Panc1 (cell line): ENCODE data around the gene SLC10A7. TPM values are rescaled to one million over a fixed set of nuclear protein-coding genes. Genes with fewer than 3 reads are reported as not detected.

ENCODE experiments used
- ATAC-seq: fragments of 200-7000 bp; cut with Tn5 transposase; 2 replicates; pipeline ENCODE4 v1.9.1; 2020; ENCODE audit warnings: mild to moderate bottlenecking, moderate library complexity
- BruUV-seq: library from RNA; stranded (reverse); fragments of 400-500 nt; replicated peaks from 2 replicates; lab custom pipeline; 2021; lab: Mats Ljungman, UMichigan
- CTCF ChIA-PET: fragments of 300-600 bp; sonication (Branson Sonifier 250); formaldehyde crosslinking; loops from one replicate; lab custom pipeline; 2022; ENCODE audit warnings: antibody characterized with exemption; lab: Charles Lee
- POLR2A ChIA-PET: fragments of 300-600 bp; sonication (Branson Sonifier 250); formaldehyde crosslinking; loops from one replicate; lab custom pipeline; 2022; ENCODE audit warnings: antibody characterized with exemption; lab: Charles Lee
- DNase-seq: peaks from one replicate; pipeline ENCODE4 v3.0.0-alpha.2; 2010; ENCODE audit warnings: low read depth, low spot score
- H3K27ac ChIP-seq: 2 replicates; pipeline ENCODE4 v1.5.1; 2011; ENCODE audit warnings: mild to moderate bottlenecking, low read length, inconsistent platforms
- H3K27me3 ChIP-seq: fragments of 200-500 bp; sonication (Bioruptor generic); 2 replicates; pipeline ENCODE4 v1.6.0; 2014; ENCODE audit warnings: low read length, inconsistent platforms; ENCODE audit not compliant: control insufficient read depth, insufficient read depth
- H3K36me3 ChIP-seq: fragments of 200-500 bp; sonication (Bioruptor generic); 2 replicates; pipeline ENCODE4 v1.5.1; 2014; ENCODE audit warnings: inconsistent platforms, mild to moderate bottlenecking, low read length, moderate library complexity; ENCODE audit not compliant: control insufficient read depth, insufficient read depth
- H3K4me1 ChIP-seq: 2 replicates; pipeline ENCODE4 v1.5.1; 2011; ENCODE audit warnings: inconsistent platforms, mild to moderate bottlenecking, low read length, moderate library complexity; ENCODE audit not compliant: control insufficient read depth, insufficient read depth
- H3K4me3 ChIP-seq, 2 experiments: 2 replicates each; pipeline ENCODE4 v1.5.1; 2011 to 2012; ENCODE audit warnings: low read depth in 2 of 2, low read length in 2 of 2, mild to moderate bottlenecking in 2 of 2, inconsistent platforms in 1 of 2, moderate library complexity in 1 of 2
- H3K9me3 ChIP-seq: fragments of 200-500 bp; sonication (Bioruptor generic); 2 replicates; pipeline ENCODE4 v1.5.1; 2014; ENCODE audit warnings: low read depth, mild to moderate bottlenecking, inconsistent platforms, low read length, moderate library complexity; ENCODE audit not compliant: control insufficient read depth, insufficient read depth
- POLR2AphosphoS5 ChIP-seq: IDR thresholded peaks from 2 replicates; pipeline ENCODE4 v1.6.1; 2012; ENCODE audit warnings: mild to moderate bottlenecking, low read depth, low read length, moderate library complexity
- SIN3A ChIP-seq: IDR thresholded peaks from 2 replicates; pipeline ENCODE4 v1.6.1; 2012; ENCODE audit warnings: low read depth, mild to moderate bottlenecking, low read length, moderate library complexity, borderline replicate concordance; ENCODE audit not compliant: insufficient read depth
- TCF7L2 ChIP-seq: IDR thresholded peaks from 2 replicates; pipeline ENCODE4 v1.6.1; 2011; ENCODE audit warnings: mild to moderate bottlenecking, low read depth, low read length, inconsistent platforms
- in situ Hi-C: cut with HindIII; loops from 2 replicates; pipeline ENCODE4 v1.10.0; 2016; ENCODE audit warnings: low sequenced_read_pairs, low pct_unique_long_range_greater_than_20kb
- intact Hi-C: fragments of 100-400 bp; cut with micrococcal nuclease; formaldehyde crosslinking; loops from one replicate; pipeline ENCODE4 v1.10.0; 2022; ENCODE audit not compliant: unreplicated experiment
- total RNA-seq: library from RNA; stranded (reverse); gene quantifications from one replicate; pipeline ENCODE4 v1.2.1, GENCODE V29; 2021; ENCODE audit not compliant: unreplicated experiment
- TF ChIP-seq, protein P1 (sequence below): fragments of 450-650 bp; IDR thresholded peaks from 2 replicates; pipeline ENCODE4 v1.5.1; 2017; ENCODE audit warnings: mild to moderate bottlenecking
- TF ChIP-seq, protein P2 (sequence below), 2 experiments: IDR thresholded peaks; 2 replicates each; pipeline ENCODE4 v1.6.1; 2011 to 2012; ENCODE audit warnings: low read depth in 2 of 2, control low read depth in 1 of 2, low read length in 1 of 2, mild to moderate bottlenecking in 1 of 2, moderate library complexity in 1 of 2; ENCODE audit not compliant: insufficient read depth in 1 of 2

Gene SLC10A7
- total RNA-seq, 1 experiment from 2014 or later = 1.5 TPM

DNA sequence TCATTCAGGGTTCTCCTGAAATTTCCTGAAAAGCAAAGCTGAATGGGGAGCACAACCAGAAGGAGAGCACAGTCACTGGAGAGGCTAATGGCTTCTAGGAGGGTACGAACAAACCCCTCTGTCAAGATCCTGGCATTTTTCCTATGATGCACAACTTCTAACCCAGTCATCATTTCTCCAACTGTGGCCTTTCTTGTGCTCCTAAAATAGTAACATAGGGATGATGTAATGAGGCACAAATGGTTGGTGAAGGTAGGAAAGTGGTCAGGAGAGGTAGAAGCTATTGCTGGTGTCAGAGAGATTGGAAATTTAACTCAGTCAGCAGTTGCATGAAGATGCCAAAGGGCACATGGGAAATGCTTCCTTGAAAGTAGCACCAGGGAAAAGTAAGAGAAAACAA, 52.7 kb downstream of the SLC10A7 start:
- no peaks in the 10 kb centered on the region for H3K4me1 ChIP-seq
- DNase-seq (no peak), ATAC-seq (no peak)
- BruUV-seq = no TSS peak
- no peak overlapping the region for H3K4me3 ChIP-seq
- POLR2A ChIA-PET = no interaction called here
- H3K27ac ChIP-seq = no peak overlapping the region
- in situ Hi-C loops = no loop called here
- H3K27me3 ChIP-seq = no peaks in the 10 kb centered on the region
- no peaks in the 10 kb centered on the region for H3K36me3 ChIP-seq
- intact Hi-C loops = no loop called here
- no peaks in the 10 kb centered on the region for H3K9me3 ChIP-seq
- CTCF ChIA-PET = no interaction called here
- TF ChIP-seq, protein P1, sequence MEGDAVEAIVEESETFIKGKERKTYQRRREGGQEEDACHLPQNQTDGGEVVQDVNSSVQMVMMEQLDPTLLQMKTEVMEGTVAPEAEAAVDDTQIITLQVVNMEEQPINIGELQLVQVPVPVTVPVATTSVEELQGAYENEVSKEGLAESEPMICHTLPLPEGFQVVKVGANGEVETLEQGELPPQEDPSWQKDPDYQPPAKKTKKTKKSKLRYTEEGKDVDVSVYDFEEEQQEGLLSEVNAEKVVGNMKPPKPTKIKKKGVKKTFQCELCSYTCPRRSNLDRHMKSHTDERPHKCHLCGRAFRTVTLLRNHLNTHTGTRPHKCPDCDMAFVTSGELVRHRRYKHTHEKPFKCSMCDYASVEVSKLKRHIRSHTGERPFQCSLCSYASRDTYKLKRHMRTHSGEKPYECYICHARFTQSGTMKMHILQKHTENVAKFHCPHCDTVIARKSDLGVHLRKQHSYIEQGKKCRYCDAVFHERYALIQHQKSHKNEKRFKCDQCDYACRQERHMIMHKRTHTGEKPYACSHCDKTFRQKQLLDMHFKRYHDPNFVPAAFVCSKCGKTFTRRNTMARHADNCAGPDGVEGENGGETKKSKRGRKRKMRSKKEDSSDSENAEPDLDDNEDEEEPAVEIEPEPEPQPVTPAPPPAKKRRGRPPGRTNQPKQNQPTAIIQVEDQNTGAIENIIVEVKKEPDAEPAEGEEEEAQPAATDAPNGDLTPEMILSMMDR = no peak
- TF ChIP-seq SIN3A (no peak), POLR2AphosphoS5 (no peak), TCF7L2 (no peak)
- TF ChIP-seq, protein P2, sequence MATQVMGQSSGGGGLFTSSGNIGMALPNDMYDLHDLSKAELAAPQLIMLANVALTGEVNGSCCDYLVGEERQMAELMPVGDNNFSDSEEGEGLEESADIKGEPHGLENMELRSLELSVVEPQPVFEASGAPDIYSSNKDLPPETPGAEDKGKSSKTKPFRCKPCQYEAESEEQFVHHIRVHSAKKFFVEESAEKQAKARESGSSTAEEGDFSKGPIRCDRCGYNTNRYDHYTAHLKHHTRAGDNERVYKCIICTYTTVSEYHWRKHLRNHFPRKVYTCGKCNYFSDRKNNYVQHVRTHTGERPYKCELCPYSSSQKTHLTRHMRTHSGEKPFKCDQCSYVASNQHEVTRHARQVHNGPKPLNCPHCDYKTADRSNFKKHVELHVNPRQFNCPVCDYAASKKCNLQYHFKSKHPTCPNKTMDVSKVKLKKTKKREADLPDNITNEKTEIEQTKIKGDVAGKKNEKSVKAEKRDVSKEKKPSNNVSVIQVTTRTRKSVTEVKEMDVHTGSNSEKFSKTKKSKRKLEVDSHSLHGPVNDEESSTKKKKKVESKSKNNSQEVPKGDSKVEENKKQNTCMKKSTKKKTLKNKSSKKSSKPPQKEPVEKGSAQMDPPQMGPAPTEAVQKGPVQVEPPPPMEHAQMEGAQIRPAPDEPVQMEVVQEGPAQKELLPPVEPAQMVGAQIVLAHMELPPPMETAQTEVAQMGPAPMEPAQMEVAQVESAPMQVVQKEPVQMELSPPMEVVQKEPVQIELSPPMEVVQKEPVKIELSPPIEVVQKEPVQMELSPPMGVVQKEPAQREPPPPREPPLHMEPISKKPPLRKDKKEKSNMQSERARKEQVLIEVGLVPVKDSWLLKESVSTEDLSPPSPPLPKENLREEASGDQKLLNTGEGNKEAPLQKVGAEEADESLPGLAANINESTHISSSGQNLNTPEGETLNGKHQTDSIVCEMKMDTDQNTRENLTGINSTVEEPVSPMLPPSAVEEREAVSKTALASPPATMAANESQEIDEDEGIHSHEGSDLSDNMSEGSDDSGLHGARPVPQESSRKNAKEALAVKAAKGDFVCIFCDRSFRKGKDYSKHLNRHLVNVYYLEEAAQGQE (IDR thresholded peaks at IDR 0.05; ENCODE audit: insufficient read depth in 1 of 2, low read depth in 2 of 2, low read length in 1 of 2) = no peak

DNA sequence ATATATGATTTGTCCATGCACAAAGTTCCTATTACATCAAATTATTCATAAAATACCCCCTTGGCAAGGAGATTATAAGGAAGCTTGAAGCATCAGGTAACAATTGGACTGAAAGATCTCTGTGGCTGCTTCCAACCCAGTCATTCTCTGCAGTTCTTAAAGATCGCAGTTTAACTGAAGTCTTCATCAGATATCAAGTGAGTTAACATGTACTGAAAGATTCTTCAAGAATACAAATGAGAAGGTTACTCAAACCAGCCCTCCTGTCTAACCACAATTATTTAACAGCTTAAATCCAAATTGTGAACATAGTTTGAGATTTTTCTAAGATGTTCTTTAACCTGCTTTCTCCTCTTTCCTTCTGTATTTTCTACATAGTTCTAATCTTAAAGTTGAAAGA, 56.1 kb downstream of the SLC10A7 start:
- no peak for ATAC-seq
- no peak for DNase-seq
- no peak for TF ChIP-seq POLR2AphosphoS5
- TF ChIP-seq, protein P2 (IDR thresholded peaks at IDR 0.05; ENCODE audit: insufficient read depth in 1 of 2, low read depth in 2 of 2, low read length in 1 of 2) = no peak
- no peak for TF ChIP-seq SIN3A
- no peak for TF ChIP-seq TCF7L2
- TF ChIP-seq, protein P1 = no peak
- no TSS peak for BruUV-seq
- H3K9me3 ChIP-seq = no peaks in the 10 kb centered on the region
- intact Hi-C loops = no loop called here
- ChIA-PET CTCF (no interaction called here), POLR2A (no interaction called here)
- no peaks in the 10 kb centered on the region for H3K36me3 ChIP-seq
- in situ Hi-C loops = no loop called here
- no peak overlapping the region for H3K27ac ChIP-seq
- no peak overlapping the region for H3K4me3 ChIP-seq
- no peaks in the 10 kb centered on the region for H3K4me1 ChIP-seq
- H3K27me3 ChIP-seq = no peaks in the 10 kb centered on the region
